ENCODE data around the gene NOS3.

DNA sequence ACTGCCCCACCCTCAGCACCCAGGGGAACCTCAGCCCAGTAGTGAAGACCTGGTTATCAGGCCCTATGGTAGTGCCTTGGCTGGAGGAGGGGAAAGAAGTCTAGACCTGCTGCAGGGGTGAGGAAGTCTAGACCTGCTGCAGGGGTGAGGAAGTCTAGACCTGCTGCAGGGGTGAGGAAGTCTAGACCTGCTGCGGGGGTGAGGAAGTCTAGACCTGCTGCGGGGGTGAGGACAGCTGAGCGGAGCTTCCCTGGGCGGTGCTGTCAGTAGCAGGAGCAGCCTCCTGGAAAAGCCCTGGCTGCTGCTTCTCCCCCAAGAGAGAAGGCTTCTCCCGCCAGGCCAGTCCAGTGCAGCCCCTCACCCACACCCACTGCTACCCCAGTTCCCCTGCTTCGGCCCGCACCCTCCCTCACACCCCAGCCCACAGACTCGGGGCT, 6.3 kb downstream of the NOS3 start:
- TF ChIP-seq, protein P1, sequence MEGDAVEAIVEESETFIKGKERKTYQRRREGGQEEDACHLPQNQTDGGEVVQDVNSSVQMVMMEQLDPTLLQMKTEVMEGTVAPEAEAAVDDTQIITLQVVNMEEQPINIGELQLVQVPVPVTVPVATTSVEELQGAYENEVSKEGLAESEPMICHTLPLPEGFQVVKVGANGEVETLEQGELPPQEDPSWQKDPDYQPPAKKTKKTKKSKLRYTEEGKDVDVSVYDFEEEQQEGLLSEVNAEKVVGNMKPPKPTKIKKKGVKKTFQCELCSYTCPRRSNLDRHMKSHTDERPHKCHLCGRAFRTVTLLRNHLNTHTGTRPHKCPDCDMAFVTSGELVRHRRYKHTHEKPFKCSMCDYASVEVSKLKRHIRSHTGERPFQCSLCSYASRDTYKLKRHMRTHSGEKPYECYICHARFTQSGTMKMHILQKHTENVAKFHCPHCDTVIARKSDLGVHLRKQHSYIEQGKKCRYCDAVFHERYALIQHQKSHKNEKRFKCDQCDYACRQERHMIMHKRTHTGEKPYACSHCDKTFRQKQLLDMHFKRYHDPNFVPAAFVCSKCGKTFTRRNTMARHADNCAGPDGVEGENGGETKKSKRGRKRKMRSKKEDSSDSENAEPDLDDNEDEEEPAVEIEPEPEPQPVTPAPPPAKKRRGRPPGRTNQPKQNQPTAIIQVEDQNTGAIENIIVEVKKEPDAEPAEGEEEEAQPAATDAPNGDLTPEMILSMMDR (IDR thresholded peaks at IDR 0.05 in 4 of 5, conservative IDR thresholded peaks at IDR 0.05 in 1 of 5): no peak
- no peak for TF ChIP-seq POLR2A (IDR thresholded peaks at IDR 0.05)
